Stimulated activated CD4-positive, alpha-beta T cell treated with anti-CD3 and anti-CD28 coated beads, Interleukin-15, amount 100 ng/mL, for 24 hours (primary cell): ENCODE results near the gene GPR37.

Source experiments
- DNase-seq: peaks from one replicate; pipeline ENCODE4 v3.0.0-alpha.2; 2020

GPR37 gene

DNA sequence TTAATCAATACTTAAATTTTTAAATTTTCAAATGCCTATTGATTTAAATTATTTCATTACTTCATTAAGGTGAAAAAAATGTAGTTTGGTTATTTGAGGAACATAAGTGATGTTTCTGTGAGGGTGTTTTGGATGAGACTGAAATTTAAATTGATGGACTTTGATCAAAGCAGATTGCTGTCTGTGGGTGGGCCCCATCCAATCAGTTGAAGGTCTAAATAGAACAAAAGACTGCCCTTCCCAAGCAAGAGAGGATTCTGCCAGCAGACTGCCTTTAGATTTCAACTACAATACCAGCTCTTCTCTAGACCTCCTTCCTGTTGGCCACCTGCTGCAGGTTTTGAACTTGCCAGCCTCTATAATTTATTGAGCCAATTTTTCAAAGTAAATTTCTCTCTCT, 14.5 kb upstream of the GPR37 start:
- no peak for DNase-seq

DNA sequence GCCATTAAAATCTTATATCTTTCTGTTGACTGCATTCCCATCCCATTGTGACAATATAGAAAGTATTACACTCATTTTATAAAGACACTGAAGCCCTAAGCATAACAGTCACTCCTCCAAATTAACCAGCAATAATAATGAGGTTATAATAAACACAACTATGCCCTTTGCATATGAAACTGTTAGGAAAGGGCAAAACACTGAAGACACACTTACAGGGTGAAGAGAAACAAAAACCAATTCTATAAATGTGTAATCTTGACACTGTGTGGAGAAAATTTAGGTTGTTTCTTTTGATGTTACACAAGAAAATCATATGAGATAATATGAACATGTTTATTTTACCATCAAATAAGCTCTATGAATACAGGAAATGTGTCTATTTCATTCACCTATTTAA, 14.0 kb upstream of the GPR37 start:
- no peak for DNase-seq

DNA sequence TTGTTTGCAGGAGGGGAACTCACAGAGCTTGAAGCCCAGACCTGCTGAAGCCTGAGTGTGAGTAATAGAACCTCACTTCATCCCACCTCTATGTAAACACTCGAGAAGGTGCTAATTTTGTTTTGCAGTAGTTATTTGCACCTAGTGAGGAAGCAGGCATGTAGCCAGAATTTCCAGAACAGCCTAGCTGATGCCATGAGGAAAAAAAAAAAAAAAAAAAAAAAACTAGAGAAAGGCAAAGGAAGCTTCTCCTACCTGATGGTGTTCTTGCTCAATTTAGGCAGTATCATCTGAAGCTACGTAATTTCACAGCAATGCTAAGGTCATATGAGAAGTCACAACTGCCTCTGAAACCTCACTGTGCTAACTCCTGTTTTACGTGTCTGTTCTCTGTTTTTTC, 13.6 kb upstream of the GPR37 start:
- DNase-seq, result no peak

DNA sequence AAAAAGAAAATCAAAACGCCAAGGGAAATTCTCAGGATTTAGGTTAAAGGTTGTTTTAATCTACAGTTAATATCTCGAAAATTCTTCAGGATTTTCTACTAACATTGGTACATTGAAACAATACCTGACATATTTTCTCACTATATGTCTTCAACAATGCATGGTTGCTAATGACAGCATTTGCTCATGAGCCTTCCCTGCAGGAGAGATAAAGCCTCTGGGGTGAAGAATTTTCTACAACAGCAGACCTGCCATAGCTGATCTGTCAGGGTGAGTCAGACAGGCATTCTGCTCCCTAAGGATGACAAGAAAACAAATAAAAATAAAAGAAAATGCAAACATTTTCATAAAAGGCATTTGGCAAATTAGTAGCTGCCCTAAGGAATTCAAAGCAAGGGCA, 11.7 kb upstream of the GPR37 start:
- DNase-seq, result no peak

DNA sequence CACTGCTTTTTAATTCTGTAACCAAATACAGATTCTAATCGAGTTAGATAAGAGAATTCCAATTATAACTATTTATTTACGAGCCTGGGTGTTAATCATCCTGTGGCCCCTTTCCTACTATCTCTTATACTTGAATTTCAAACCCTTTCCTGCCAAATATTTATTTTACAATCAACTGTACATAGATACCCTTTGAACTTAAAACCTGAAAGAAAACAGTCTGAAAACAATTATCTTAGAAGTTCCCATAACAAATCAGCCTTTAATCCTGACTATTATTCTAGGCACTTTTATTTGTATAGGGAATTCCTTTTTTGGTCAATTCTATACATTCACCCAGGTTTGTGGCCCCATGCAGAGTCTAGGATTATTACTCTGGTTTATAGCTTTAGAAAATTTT, 10.6 kb upstream of the GPR37 start:
- no peak for DNase-seq

DNA sequence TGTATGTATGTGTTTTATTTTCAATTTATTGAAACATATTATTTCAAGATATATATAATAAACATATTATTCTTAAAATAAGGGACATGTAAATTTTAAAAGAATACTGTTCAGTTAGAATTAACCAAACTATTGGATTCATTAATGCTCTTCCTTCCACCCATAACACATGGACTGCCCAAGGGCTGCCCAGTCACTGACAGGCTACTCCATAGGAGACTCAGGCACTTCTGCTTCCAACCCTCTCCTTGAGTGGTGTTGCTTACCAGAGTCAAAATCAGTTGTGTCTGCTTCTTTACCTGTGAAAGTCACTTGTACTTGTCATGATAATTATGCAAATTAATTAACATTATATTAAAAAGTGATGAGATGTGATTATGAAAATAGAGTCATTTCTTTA, 9.8 kb upstream of the GPR37 start:
- DNase-seq, result no peak

DNA sequence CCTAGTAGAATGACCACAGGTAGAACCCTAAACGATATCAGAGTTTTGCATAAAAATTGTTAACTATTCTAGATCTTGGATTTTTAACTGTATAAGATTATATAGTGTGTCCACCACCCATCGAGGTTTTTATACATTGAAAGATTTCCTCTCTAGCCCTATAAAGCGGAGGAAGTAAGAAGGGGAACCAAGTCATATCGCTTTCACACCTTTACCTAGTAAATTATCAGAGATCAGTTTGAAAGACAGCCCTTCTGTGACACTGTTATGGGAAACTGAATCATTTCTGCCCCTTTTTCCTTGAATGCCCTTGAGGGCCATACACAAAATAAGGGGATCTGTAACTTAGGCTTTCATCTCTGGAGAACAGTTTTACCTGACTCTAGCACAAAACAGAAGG, 8.3 kb upstream of the GPR37 start:
- DNase-seq, result no peak

DNA sequence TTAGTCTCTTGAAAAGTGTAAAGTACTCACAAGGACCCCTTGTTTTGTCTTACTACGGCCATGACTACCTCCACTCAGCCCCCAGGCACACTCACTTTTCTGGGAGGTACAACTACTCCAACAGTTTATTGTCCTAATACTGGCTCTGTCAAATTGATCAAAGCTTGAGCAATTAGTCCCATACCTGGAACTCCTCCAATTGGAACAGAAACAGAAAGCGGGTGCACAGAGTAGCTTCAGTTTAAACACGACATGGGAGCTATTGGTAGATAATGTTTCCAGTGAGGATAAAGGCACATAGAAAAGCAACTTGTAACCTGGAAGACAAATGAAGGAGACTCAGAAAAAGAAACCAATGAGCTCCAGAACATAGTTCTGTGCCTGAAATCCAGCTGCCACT, 7.7 kb upstream of the GPR37 start:
- DNase-seq, result no peak

DNA sequence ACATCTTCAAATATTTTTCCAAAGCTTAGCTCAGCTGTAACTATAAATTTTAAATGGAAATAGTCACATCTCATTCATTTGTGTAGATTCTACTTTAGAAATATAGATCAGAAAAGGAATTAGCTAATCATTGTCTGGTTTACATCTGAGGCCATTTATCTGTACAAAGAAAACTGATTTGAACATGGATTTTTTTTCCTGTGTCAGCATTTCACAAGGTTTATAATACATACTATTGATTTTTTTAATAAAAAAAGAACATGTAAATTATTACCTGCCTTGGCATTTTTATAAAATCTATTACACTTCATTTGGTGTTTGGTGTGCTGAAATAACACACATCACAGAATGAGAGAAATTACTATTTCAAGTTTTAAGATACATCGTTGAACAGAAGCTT, 3.5 kb upstream of the GPR37 start:
- no peak for DNase-seq

DNA sequence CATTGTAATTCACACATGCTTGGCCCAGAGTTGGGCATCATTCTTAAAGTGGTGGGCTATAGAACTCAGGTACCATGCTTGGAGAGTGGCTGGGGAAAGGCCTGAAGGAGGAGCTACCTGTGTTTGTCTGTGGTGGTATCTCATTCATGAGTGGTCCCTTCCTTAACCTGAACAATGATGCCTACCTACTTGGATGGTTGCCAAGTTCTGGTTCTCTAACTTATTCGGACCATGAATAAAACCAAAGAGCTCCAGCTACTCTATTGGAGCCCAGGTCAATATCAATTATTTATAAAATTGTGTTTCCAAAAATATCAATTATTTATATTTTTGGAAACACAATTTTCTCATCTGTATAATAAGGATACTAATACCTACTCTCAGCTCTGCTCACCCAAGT, 2.9 kb upstream of the GPR37 start:
- no peak for DNase-seq

DNA sequence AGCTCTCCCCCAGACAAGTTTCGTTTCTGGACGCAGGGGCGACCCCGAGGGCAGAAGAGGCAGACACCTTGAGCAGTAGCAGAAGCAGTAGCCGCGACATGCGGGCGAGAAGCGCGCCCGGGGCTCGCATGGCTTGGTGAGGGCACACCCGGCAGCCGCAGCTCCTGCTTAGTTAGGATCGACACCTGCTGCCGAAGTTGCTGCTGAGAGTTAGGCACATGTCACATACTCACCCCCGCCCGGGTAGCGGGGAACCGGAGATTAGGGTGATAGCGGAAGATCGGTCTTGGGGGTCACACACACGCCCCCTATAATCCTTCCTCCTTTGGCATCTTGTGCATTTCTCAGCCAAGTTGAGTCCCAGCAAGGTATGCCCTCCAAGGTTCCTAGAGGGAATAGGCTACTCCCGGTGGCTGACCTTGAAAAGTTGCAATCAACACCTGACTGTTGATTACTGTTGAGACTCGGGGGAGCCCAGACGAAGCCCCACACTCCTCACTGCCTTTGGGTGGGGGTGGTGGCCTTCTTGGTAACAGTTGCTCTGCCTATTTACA, 668 bp downstream of the GPR37 start:
- DNase-seq, result peak; percentile 38

DNA sequence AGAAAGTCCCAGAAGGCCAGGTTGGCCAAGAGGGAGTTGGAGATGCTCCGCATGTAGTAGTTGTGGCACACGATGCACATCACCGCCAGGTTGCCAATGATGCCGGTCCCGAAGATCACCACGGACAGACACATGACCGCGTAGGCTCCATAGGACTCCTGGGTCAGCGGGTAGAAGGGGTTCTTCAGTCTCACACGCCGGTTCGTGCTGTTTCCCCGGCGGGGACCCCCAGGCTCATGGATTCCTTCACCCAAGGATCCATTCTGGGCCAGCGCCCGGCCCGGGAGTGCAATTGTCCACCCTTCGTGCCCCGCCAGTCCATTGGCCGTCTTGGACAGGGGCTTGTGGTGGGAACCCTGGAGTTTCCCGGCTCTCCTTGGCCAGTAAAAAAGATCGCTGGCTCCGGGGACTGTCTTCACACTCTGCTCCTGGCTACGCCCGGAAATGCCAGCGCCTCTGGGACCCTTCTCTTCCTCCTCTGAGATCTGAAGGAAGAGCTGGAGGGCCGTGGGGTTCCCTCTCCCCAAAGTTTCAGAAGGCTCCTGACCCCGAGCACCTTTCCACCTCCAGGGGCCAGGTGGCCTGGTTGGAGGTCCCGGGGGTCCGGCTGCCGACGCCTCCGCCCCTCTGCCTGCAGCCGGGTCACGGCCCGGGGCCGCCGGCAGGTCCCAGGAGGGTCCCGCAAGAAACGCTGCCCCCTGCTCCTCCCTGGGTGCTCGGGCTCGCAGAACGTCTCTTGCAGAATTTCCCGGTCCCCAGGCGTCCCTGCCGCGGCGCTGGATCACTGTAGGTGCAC, 1.3 kb downstream of the GPR37 start:
- no peak for DNase-seq

DNA sequence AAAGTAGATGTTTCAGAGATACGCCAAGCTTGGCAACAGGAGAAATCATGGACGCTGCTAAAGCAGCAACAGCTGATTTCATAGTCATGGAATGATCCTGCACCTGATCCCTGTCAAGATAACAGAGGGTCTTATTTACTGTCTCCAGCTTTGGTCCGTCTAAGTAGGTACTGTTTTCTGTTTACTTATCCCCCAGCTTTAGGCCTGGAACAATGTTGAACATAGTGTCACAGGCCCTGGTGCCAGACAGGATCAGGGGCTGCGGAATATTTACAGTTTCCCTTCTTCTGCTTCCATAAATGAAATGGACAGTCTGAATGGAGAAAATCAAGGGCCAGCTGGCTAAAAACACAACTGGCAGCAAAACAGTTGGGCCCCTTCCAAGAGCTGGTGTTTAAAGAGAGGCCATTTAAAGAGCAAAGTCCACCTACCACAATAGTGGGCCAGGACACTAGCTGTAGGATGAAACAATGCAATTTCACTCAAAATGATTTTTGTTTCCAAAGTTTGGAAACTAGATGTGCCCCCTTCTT, 2.9 kb downstream of the GPR37 start:
- DNase-seq, result no peak

DNA sequence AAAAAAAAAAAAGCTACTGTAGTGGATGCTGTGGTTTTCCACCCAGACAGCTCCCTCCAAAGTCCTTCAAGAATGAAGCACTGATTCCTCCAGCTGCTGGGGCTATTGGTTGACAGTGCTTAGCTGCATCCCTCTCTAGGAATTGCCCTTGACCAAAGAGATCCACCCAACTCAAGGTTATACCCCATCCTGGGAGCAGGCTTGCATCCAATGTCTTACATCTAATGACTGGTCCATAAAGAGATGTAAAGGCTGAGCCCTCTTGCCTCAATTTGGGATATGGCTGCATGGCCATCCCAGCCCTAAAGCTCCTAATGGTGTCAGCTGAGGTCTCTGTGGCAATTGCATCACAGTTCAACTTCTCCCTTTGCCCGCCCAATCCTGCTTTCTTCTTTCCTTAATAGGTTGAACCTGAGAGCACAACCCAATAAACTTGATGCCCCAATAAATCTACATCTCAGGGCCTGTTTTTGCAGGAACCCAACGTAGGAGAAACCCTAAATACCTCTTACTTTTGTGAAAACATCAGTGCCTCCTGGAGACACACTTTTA, 4.4 kb downstream of the GPR37 start:
- DNase-seq, result no peak

DNA sequence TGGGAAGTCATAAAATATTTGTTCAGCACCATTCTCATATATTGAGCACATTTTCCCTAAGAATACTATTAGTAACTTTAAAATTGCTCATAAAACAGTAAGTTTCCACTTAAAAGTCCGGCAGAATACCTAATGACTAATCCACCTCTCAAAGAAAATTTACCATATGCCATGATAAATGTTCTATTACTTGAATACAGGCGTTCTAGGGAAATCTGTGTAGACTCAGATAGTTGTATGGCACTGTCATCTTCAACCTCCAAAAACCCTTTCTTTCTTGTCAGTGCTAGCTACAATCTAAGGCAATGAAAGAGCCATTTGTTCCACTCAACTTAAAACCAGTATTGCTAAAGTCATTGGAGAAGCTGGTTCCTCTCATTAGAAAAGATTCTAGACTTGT, 7.3 kb downstream of the GPR37 start:
- no peak for DNase-seq

DNA sequence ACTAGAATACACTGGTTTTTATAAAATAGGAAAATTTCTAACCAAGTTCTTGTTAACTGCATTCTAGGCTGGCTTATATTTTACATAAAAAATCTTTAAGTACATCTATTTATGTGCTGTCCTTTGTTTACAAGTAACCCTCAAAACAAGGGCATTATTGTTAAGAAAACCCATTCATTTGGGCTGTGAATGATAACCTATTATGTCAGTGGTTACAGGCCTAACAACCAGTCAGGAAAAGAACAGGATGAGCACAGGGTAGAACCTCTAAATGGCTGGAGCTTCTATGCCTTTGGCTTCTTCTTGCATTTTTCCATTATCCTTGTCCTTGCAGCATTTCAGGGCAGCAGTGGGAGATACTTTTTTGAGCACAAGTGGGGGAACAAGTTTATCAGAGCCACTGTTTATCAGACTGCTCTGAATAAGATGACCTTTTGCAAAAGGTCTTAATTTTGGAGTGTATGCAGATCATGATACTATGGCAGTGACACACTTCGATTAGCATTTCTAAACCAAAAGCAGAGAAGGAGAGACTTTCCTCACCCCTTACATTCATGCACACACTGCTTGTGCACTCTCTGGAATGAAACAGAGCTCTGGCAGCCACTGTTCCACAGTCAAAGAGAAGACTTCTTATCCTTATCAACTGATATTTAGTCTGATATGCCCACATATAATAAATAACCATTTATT, 10.9 kb downstream of the GPR37 start:
- DNase-seq, result no peak

DNA sequence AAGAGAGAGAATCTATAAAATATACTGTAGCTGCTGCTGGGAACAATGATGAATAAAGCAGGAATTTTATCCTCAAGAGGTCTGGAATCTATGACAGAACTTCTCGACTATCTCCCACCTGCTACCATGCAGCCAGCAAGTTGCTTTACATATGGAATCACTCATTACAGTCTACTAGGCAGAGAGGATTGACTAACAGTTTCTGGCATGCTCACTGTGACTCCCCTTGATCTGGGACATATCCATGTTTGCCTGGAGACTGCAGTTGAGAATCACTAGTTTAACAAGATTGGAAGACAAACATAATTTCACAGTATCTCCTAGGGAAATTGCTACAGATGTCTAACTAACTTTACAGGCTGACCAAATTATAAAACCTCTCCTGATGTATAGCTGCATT, 13.3 kb downstream of the GPR37 start:
- DNase-seq, result no peak

DNA sequence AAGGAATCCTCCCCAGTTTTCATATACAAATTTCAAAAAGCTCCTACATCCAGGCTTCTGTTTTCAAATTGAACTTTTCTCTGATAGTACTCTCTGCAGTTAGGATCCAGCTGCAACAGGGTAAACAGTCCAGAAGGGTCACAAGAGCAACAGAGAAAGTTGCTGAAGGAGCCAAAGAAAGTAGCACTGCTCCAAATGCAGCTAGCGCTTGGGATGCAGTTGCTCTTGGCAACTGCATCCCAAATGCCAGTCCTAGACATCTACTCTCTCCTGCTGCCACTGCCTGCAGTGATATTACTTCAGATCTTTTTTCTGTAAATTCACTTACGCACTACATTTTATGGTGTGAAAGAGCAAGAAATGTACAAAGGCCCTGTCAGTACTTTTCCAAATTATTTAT, 14.6 kb downstream of the GPR37 start:
- DNase-seq, result no peak

DNA sequence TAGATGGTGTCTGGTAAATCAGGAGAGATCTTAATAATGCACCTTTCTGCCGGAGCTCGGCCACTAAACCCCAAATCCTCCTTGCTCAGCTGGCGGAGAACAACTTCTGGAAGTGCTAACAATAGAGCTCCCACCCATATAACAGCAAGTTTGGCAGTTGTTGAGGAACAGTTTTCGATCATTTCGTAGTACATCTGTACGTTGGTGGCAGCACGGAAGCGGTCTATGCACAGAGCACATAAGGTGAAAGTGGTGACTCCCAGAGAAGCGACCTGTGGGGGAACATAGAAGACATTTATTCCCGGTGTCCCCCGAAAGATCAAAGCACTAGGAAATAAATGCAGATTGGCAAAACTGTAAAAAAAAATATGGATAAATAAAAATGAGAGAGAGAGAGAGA, 18.5 kb downstream of the GPR37 start:
- DNase-seq, result no peak

DNA sequence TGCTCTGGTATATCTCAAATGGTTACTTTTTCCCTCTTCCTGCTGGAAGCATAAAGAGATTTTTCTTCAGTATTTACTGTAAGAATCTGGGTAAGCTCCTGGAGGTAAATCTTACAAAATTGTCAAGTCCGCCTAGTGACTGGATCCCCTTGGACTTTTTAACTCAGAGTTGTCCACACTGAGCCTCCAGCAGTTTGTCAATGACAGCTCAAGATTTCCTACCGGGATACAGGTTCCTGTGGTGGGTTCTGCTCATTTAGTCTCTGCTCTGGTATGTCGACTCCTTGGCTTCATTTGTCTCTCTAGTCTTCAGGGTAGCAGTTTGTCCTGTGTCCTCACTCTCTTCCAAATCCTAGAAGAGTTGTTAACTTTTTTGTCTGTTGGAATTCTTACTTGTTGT, 27.0 kb downstream of the GPR37 start:
- DNase-seq, result no peak

DNA sequence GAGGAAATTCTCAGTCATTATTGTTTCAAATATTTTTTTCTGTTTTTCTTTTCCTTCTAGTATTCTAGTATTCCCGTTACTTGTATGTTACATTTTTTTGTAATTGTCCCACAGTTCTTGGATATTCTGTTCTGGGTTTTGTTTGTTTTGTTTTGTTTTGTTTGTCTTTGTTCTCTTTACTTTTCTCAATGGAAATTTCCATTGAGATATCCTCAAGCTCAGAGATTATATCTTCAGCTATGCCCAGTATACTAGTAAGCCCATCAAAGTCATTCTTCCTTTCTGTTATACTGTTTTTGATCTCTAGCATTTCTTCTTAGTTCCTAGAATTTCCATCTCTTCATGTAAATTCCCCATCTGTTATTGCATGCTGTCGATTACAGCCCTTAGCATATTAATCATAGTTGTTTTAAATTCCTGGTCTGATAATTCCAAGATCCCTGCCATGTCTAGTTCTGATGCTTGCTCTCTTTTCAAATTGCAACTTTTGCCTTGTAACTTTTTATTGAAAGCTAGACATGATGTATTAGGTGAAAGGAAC, 27.8 kb downstream of the GPR37 start:
- no peak for DNase-seq

DNA sequence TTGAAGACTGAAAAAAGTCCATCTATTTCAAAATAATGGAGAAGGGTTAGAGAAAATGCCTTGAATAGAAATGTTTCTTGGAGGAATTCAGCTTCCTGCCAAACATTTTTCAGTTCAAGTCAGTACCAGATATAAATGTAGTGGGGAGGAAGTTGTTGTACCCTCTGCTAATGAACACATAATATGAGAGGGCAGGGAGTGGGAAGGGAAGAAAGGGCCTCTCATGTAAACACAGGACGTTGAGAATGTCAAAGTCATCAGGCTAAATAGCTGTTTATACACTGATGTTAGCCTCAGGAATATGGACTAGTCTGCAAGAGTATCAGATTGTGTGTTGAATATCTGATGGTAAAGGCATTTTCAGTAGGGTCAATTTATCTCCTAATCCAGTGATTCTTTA, 37.0 kb downstream of the GPR37 start:
- no peak for DNase-seq

DNA sequence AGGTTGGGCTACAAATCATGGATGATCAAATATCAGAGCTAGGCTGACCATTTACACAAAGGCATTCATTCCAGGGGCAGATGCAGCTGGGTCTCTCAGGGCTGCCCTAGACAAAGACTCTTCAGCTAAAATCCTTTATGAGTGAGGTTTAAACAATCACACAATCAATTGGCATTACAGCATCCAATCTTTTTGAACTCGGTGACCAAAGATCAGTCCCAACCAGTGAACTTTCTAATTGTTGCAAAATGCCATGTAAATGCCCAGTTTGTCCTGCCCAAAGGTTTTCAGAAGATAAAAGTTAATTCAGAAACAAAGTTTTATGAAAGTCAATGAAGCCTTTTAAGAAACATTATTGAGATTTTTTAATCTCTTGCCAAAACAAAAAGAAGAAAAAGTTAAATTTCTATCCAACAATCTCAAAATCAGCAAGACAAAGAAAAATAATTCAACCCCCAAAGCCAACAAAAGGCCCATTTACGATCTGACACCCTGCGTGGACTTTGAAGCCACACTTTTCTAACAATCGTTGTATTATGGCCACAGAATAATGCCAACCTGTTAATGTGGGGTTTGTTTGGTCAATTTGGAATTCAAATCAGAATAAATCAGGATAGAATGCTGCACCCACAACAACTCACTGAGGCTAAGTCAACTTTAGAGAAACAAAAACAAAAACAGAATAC, 40.9 kb downstream of the GPR37 start:
- DNase-seq, result no peak
